Sigmoid colon (tissue), 4 donors: ENCODE measurements around the gene CLPX.

Experiments used
- CTCF ChIP-seq, 4 experiments: fragments of 450-650 bp in 3 of 4; fragments of 200-600 bp in 1 of 4; IDR thresholded peaks; one replicate each; pipeline ENCODE4 v1.5.1; 2016 to 2019; ENCODE audit warnings: antibody characterized with exemption in 4 of 4, mild to moderate bottlenecking in 3 of 4, moderate library complexity in 2 of 4
- POLR2AphosphoS5 ChIP-seq, 4 donors: sonication (generic); formaldehyde crosslinking; IDR thresholded peaks; one replicate each; pipeline ENCODE4 v1.6.1; 2017; ENCODE audit warnings: antibody characterized with exemption in 4 of 4

- TF ChIP-seq CTCF (IDR thresholded peaks at IDR 0.05) (no peak), POLR2AphosphoS5 (IDR thresholded peaks at IDR 0.05) (no peak)
Measured at GRCh38 chr15:65204931-65205660, 20.0 kb upstream of the CLPX start.
